Measurements from ENCODE around the gene YY1AP1.
"Not testable (repeated sequence)": the region's sequence is repeated elsewhere in the genome, so short reads cannot be mapped to it uniquely, and the experiment has no call there.

The YY1AP1 gene

GRCh38 chr1:155695608-155696007 is 7.0 kb upstream of the YY1AP1 start:
- no peak for DNase-seq

- DNase-seq, result no peak
Measured at GRCh38 chr1:155695072-155695471, 6.5 kb upstream of the YY1AP1 start.

- DNase-seq, result no peak
Measured at GRCh38 chr1:155694167-155694566, 5.6 kb upstream of the YY1AP1 start.

- no peak for DNase-seq
Measured at GRCh38 chr1:155691992-155692528, 3.5 kb upstream of the YY1AP1 start.

GRCh38 chr1:155689081-155689607 is 570 bp upstream of the YY1AP1 start, which contains the start of gene DAP3:
Gene DAP3, plus strand, starts transcription at chr1:155689091. Its CDS starts 20,689 bp downstream, at chr1:155709780.
- not testable (repeated sequence) for DNase-seq

- not testable (repeated sequence) for DNase-seq
Measured at GRCh38 chr1:155687705-155688323, 760 bp downstream of the YY1AP1 start.

- no peak for DNase-seq
Measured at GRCh38 chr1:155681776-155682175, 6.8 kb downstream of the YY1AP1 start.

GRCh38 chr1:155680531-155680930 is 8.0 kb downstream of the YY1AP1 start:
- DNase-seq, result no peak

GRCh38 chr1:155678992-155679391 is 9.6 kb downstream of the YY1AP1 start:
- not testable (repeated sequence) for DNase-seq

GRCh38 chr1:155678027-155678426 is 10.5 kb downstream of the YY1AP1 start:
- no peak for DNase-seq

- DNase-seq, result no peak
Measured at GRCh38 chr1:155673003-155673402, 15.6 kb downstream of the YY1AP1 start.

GRCh38 chr1:155671750-155672149 is 16.8 kb downstream of the YY1AP1 start:
- DNase-seq, result no peak

- DNase-seq, result no peak
Measured at GRCh38 chr1:155669233-155670162, 19.1 kb downstream of the YY1AP1 start.

GRCh38 chr1:155661239-155661638 is 27.3 kb downstream of the YY1AP1 start:
- DNase-seq, result not testable (repeated sequence)

GRCh38 chr1:155657463-155657862 is 31.1 kb downstream of the YY1AP1 start:
- DNase-seq, result no peak

- DNase-seq, result no peak
Measured at GRCh38 chr1:155652951-155653350, 35.6 kb downstream of the YY1AP1 start.

GRCh38 chr1:155651861-155652661 is 36.5 kb downstream of the YY1AP1 start:
- DNase-seq, result no peak

- no peak for DNase-seq
Measured at GRCh38 chr1:155650231-155650757, 38.3 kb downstream of the YY1AP1 start.

- no peak for DNase-seq
Measured at GRCh38 chr1:155649676-155650075, 38.9 kb downstream of the YY1AP1 start.

GRCh38 chr1:155648207-155649147 is 40.1 kb downstream of the YY1AP1 start:
- no peak for DNase-seq

- no peak for DNase-seq
Measured at GRCh38 chr1:155646307-155646706, 42.3 kb downstream of the YY1AP1 start.
